Body of pancreas (tissue), 4 donors: Measurements from ENCODE around the gene PRDM2.

ENCODE experiments used
- CTCF ChIP-seq, 7 experiments: fragments of 450-650 bp in 4 of 7; fragments of 200-600 bp in 3 of 7; sonication (generic) in 3 of 7; IDR thresholded peaks; one replicate each; pipeline ENCODE4 v1.5.1; 2016 to 2019; ENCODE audit warnings: antibody characterized with exemption in 7 of 7
- POLR2A ChIP-seq, 3 donors: fragments of 450-650 bp; IDR thresholded peaks; one replicate each; pipeline ENCODE4 v1.6.1; 2016; ENCODE audit warnings: antibody characterized with exemption in 3 of 3, mild to moderate bottlenecking in 2 of 3

- TF ChIP-seq POLR2A (IDR thresholded peaks at IDR 0.05) (no peak), CTCF (IDR thresholded peaks at IDR 0.05) (no peak)
These were observed 173.0 kb downstream of the PRDM2 start for GRCh38 chr1:13873032-13873431.
